Keratinocyte (primary cell): ENCODE measurements around the gene GABRQ.

Experiments used
- CTCF ChIP-seq, 3 experiments: IDR thresholded peaks in 1 of 3; conservative IDR thresholded peaks in 1 of 3; optimal IDR thresholded peaks in 1 of 3; 2 replicates in 2 of 3; 3 replicates in 1 of 3; pipeline versions ENCODE3 to v1.5.1; 2011; ENCODE audit warnings: low read length in 3 of 3, mild to moderate bottlenecking in 3 of 3, moderate library complexity in 2 of 3, control low read depth in 1 of 3, inconsistent platforms in 1 of 3; ENCODE audit not compliant: insufficient read depth in 2 of 3; ENCODE audit errors: extremely low read depth in 1 of 3
- EZH2 ChIP-seq: IDR thresholded peaks from one replicate; pipeline ENCODE4 v1.6.1; 2012; ENCODE audit warnings: inconsistent platforms, mild to moderate bottlenecking, low read length, moderate library complexity

- TF ChIP-seq CTCF (optimal IDR thresholded peaks at IDR 0.05 in 1 of 3, IDR thresholded peaks at IDR 0.05 in 1 of 3, conservative IDR thresholded peaks at IDR 0.05 in 1 of 3; ENCODE audit: extremely low read depth in 1 of 3, insufficient read depth in 2 of 3, low read length in 3 of 3) (no peak), EZH2 (no peak)
These were observed 25.4 kb downstream of the GABRQ start for GRCh38 chrX:152663086-152663485.
